TTC549 (cell line): Measurements from ENCODE around the gene TCERG1.
A peak's percentile ranks its signal among the peaks of the same experiment; 100 is the strongest.

Experiments
- FAIRE-seq: peaks from 2 replicates; lab custom pipeline; 2012; peaks lifted over from hg19 to GRCh38; lab: Jason Lieb, UNC

TCERG1 gene

DNA sequence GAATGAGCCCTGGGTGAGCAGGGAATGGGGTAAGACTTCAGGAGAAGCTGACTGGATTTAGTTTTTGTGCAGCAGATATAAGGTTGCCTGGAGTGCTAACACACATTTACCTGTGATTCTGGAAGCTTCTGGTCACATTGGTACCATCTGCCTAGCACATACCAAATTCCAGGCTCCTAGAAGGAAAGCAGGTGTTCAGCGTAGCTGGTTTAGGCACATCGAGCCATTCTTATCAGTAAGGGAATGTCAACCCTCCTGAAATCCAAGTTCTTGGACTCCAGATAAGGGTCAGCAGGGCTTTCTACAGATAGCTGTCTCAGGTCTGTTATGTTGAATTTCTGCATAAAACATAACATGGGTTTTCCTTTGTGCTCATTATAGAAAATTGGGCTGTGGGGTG, 10.3 kb downstream of the TCERG1 start:
- FAIRE-seq: no peak

DNA sequence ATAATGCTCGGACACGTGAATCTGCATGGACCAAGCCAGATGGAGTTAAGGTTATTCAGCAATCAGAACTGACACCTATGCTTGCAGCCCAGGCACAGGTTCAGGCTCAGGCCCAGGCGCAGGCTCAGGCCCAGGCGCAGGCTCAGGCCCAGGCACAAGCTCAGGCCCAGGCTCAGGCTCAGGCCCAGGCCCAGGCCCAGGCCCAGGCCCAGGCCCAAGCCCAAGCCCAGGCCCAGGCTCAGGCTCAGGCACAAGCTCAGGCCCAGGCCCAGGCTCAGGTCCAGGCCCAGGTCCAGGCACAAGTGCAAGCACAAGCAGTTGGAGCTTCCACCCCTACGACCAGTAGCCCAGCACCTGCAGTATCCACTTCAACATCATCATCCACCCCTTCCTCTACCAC, 11.8 kb downstream of the TCERG1 start:
- no peak for FAIRE-seq

DNA sequence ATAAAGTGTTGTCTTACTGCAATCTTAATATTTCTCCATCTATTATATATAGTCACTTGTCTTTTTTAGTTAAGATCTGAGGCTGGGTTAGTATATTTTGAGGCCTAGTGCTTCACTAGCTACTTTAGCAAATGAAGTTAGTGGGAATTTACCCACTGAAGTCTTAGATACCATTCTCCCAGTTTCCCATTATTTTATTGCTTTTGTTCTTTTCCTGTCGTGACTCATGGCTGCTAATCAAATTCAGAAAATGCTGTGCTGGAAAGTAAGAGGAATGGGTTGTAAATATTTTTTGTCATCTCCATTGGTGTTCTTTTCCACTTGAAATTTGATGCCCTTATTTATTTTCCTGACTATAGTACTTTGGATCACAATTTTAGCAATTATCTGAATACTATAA, 14.2 kb downstream of the TCERG1 start:
- no peak for FAIRE-seq

DNA sequence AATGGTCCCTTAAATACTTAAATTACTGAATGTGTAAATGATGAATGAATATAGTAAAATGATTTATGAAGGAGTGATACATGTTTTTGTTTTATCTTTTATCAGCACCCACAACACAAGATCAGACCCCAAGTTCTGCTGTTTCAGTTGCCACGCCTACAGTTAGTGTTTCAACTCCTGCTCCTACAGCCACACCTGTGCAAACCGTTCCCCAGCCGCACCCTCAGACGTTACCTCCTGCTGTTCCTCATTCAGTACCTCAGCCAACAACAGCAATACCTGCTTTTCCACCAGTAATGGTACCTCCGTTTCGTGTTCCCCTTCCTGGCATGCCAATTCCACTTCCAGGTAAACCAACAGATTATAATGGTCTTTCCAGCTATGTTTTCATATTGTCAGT, 16.3 kb downstream of the TCERG1 start:
- FAIRE-seq: no peak

DNA sequence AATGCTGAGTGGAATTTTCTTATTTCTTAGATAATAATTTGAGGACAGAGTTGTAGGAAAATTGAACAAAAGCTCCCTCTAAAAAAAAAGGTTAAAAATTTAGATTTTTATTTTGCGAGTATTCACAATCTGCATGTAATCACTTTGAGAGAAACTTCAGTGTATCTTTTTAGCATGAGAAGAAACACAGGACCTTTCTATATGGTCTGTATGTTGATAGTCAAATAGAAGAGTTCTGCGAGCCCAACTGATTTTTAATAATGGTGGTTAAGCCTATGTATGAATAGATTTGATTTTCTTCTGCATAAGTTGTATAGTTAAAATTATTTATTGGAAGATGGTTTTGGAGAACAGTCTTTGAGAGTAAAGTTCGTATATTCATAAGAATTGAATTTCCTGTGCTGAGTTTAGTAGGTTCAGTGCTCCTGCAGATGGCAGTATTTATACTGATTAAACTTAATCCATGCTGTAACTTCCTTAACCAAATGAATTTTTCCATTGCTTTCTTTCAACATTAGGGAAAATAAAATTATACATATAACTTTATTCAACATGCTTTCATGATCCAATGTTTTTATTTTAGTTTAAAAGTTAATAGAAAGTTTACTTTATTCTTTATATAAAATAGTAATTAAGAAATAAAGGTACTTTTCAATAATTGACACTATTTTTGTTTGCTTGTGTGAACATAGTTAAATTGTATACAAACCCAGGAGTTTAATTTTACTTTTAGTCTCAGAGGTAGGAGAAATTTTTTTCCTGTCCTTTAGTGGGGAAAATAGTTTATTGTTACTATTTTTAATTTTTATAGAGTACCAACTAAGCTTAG, 19.6 kb downstream of the TCERG1 start:
- FAIRE-seq: peak; percentile 88

DNA sequence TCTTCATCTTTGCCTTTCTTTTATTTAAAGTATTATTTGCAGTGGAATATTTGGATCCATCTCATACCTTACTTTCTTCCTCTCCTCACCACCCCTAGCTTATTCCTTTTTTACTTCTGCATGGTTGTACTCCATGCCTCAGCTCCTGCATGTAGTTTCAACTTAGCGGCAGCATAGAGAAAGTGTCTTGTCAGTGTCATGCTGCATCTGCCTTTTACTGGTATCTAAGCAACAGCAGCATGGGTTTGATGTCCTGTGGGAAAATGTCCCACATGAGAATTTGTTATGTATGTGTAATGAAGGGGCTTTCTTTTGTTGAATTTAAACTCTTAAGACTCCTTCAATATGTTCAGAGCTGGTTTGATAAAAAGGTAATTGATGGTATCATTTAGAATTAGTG, 20.6 kb downstream of the TCERG1 start:
- no peak for FAIRE-seq

DNA sequence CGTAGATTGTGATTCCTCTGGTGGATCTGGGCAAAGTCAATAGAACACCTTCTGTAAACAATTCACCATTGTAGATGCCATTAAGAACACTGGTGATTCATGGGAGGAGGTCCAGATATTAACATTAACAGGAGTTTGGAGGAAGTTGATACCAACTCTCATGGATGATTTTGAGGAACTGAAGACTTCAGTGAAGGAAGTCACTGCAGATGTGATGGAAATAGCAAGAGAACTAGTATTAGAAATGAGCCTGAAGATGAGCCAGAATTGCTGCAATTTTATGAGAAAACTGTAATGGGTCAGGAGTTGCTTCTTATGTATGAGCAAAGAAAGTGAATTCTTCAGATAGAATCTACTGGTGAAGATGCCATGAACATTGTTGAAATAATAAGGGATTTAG, 26.9 kb downstream of the TCERG1 start:
- FAIRE-seq: no peak

DNA sequence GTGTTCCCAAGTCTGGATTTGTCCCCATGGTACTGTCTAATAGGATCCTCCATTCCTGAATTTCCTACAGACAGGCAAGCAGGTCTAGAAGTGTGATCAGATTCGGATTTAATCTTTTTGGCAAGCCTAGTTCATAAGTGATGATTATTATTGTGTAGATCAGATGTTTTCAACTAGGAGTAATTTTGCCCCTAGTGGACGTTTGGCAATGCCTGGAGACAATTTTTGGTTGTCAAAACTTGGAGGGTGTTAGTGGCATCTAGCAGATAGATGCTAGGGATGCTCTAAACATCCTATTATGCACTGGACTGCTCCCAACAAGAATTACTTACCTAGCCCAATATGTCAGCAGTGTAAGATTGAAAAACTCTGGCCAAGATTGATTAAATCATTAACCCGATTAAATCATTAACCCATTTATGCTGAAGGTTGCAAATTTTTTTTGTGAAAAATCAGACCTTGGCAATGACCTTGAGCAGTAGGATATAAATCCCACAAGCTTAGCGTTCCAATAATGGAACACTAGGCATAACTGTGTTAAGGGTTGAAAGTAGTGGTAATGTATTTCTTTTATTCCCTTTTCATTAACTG, 28.2 kb downstream of the TCERG1 start:
- no peak for FAIRE-seq

DNA sequence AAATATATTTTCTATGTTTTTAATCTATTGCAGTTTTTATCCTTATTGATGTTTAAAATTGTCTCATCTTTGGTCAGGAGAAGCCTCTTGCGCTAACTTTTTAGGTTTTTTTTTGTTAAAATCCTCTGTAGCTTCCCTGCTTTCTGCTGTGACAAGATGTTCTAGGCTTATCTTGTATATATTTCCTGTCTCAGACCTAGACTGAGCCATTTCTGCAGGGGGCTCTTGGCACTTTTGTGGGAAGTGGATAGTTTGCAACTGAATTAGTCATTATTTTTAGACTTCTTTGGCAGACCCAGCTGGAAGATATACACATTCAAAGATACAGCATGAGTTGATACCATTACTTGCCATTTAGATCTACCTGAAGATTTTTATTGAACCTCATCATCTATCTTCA, 28.8 kb downstream of the TCERG1 start:
- FAIRE-seq: no peak

DNA sequence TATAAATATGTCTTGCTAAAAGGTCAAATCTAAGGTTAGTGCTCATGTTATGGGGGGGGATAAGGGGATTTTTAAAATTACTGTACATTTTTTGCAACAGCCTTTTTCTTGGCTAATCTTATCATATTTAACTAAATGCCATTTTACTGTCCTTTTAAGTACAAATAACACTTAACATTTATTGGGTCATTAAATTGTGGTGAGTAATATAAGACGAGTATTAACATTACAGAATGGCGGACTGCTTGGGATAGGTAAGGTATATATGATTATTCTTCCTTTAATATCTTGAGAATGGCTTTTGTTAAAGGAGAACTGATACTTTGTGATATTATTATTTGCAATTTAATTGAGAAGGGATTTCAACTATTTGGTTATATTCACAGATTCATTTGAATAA, 35.6 kb downstream of the TCERG1 start:
- no peak for FAIRE-seq

DNA sequence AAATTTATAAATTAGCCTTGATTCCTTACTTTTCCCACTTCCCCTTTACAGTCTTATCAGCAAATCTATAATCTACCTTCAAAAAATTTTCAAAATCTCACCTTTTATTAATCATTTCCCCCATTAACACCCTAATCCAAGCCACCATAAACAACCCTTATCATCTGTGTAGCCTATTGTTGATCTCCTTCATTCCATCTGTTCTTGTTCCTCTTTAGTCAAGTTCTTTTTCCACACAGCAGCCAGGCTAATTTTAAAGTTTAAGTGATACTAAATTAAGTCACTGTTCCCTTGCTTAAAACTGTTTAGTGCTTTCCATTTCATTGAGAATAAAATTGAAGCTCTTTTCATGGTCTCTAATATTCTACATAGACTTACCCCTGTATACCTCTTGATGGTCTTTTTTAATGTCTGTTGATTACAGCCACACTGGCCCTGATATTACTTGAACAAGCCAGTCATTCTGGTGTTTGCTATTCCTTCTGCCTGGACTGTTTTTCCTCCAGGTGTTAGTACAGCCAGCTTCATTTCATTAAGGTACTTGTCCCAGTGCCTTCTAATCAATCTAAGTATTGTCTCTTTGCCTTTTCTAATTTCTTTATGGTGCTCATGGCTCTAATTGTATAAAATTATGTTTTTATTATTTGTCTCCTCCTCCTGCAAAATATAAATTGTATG, 37.7 kb downstream of the TCERG1 start:
- no peak for FAIRE-seq

DNA sequence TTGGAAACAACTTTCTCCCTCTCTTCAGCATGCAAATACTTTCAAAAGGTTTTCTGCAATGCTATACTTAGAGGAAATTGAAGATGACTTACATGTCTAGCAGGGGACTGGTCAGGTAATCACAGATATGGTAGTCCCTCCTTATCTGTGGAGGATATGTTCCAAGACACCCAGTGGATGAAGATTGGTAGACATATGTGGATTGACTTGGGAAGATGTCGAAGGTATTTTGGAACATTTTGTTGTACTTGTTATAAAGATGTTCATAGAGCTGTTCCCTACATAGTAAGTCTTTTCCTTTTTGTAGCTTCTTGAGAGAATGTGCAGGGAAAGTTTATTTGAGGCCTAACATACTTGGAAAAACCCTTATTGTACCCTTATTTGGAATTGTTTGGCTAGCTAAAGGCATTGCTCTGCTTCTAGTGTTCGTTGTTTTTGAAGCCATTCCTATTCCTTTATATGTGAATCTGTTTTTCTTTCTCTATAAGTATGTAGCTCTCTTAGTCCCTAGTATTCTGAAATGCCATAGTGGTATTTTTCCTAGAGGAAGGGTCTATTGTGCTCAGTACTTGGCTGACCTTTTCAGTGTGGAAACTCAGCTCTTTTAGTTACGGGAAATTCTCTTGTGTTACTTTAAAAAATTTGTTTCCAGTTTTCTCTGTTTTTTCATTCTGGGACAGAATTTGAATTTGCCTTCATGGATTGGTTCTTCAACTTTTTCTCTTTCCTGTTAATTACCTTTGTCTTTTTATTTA, 43.1 kb downstream of the TCERG1 start:
- no peak for FAIRE-seq

DNA sequence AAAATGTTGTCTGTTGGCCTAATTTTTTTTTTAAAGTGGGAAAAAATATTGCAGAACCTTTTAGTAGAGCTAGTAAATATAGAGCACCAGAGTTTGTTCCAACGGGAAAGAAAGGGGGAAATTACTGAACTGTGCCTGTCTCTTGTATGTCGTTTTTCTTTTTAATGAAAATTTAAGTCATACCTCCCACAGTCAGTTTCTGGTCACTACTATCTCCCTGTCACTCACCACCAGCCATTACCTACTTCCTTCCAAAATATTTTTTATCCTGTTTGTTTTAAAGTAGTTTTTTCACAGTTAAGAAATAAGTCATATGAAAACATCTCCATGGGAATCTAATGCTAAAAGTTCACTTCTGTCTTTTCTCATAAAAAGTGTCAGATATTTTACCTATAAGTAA, 47.5 kb downstream of the TCERG1 start:
- FAIRE-seq: no peak

DNA sequence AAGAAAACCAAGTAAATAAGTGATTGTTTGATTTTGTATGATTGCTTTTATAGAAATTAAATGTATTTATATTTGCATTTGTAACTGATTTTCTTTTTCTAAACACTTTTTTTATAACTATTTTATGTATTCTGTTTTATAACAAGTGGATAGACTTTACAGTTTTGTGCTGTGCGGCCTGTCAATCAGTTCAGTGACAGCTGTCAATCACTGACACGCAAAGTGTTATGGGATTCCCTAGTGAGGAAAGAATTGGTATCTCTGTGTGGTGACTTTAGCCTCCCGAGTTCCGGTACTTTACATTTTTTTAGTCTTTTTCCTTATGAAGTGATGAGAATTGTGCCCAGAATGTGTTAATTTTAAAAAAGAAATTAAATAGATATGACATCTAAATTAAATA, 52.5 kb downstream of the TCERG1 start:
- no peak for FAIRE-seq

DNA sequence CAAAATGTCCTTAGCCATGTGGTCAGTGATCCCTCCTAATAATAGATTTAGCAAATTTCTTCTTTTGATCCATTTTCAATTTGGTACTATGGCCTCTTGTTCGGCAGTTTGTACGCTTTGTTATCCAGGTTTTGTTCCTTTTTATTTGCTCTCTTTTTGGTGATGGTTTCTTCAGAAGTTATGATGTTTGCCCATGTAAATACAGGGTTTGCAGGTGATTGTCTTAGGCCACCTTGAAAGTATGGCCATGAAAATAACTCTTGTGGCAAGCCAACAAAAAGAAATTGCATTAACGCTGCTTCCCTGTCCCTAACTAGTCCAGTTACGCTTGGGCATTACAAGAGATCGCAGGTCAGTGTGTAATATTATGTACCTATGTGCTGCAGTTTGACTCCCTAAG, 60.3 kb downstream of the TCERG1 start:
- no peak for FAIRE-seq

DNA sequence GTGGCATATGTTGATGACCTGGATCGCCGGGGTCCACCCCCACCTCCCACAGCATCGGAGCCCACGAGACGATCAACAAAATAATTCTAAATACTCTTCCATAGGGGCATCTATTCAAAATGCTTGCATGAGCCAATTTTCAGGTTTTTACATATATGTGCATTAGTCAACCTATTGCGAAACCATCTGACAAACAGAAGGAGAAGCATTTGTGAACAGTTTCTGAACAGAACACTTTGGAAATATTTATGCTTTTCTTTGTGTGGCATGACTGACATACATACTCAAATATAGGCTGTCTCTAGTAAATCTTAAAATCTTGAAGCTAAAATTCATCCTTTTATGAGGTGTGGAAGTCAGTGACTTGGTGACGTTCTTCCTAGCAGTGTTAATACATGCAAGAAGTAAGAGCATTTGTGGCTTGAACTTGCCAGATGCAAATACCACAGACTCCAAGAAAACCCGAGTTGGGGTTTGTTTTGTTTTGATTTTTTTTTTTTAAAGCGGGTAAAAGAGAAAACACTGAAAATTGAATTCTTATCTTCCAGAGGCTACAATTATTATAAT, 63.5 kb downstream of the TCERG1 start:
- FAIRE-seq: no peak

DNA sequence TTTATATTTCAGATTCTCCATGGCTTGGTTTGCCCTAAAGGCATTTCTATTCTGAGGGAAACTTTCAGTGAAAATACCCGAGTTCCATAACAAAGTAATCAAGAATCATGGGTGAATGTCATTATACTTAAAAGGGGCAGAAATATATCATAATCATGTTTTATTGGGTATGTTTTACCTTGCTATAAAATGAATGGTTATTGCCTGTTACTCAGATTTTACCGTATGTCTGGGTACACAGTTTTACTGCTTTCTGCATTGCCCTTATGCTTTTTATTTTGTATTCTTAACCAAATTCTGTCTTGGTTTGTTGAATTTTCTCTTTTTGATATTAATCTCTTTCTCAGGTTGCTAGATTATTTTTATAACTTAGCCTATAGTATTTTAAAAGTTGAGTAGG, 66.3 kb downstream of the TCERG1 start:
- FAIRE-seq: no peak

DNA sequence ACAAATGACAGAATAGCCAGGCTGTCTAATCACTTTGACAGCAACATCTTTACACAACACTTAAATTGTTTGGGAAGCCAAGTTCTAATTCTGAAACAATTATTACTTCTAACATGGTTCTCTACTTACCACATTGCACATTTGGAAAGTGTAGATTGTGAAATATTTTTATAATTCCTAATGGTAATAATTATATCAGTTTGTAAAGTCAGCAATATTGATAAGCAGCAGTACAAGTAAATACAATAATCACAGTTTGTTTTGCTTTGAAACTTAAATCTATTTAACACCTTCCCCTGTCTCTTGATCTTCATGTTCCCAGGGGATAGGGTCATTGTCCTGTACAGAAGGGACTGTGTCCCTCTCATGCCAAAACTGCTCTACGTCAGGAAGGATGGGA, 67.4 kb downstream of the TCERG1 start:
- no peak for FAIRE-seq

DNA sequence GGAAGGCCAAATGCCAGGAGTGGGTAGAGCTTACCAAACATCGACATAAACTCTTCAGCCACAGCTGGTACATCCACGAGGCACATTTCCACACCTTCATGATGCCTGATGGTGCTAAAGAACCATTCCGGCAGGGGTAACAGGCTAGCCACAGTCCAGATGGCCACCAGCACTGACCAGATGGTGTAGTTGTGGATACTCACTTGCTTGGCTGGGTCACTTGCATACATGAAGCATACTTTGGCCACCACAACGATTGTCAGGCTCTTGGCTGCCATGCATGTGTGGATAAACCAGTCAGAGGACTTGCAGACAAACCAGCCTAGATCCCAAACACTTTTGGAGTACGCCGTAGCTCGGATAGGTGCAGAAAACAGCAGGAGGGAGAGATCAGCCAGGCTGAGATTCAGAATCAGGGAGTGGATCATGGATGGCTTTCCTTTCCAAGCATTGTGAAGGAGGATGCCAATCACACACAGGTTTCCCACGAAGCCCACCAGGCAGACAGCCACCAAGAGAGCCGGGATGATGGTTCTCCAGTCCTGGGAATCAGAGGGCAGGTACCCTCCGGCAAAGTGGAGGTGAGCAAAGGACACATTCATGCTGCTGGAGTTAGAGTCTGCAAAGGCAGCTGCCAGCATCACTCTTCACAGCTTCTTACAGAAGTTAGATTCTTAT, 68.5 kb downstream of the TCERG1 start:
- no peak for FAIRE-seq

DNA sequence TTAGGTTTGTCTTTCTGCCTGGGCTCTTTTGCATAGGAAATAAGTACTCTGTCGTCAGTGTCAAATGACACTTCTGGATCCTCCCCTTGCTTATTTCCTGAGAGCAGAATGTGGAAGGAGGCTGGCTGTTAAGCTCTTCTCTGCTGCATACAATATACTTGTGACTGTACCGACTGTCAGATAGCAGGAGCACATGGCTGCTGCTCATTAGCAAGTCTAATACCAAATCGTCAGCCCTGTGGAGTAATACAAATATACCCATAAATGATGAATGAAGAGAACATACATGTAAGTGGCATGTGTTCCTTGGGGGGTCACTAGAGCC, 69.0 kb downstream of the TCERG1 start, which contains the start of gene GPR151:
Gene GPR151 (minus strand): TSS at position 40 of the 325 bp plus-strand sequence. CDS start 77 bp downstream, outside the sequence.
- no peak for FAIRE-seq

DNA sequence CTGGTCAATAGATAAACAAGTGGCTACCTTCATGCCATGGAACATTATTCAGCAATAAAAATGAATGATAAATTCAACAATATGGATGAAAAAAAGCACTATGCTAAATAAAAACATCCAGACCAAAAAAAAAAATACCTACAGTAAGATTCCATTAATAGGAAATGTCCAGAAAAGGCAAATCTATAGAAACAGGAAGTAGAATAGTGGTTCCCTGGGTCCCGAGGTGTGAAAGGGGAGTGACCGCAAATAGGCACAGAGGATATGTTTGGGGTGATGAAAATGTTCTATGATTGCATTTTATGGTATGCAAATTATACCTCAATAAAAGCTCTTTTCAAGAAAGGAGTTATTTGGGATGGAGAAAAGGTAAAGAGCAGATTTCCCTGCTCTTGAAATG, 72.4 kb downstream of the TCERG1 start:
- FAIRE-seq: no peak

DNA sequence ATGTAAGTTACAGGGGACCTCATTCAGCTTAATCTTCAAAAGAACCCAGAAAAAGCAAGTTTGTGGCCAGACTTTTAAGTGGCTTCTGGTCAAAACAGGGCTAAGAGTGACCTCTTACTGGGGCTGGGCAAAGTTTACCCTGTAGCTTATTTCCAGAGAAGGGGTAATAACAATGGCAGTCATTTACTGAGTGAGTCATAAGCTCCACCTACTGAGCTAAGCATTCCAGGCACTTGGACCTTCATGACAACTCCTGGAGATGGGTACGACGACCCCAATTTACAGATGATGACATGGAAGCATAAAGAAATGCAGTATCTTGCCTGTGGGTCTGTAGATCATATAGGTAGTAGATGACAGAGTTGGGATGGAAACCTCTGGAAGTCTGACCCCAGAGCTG, 73.6 kb downstream of the TCERG1 start:
- no peak for FAIRE-seq
